ENCODE measurements around the gene SERP2.
"Not testable (repeated sequence)": the region's sequence is repeated elsewhere in the genome, so short reads cannot be mapped to it uniquely, and the experiment has no call there.

The SERP2 gene

DNA sequence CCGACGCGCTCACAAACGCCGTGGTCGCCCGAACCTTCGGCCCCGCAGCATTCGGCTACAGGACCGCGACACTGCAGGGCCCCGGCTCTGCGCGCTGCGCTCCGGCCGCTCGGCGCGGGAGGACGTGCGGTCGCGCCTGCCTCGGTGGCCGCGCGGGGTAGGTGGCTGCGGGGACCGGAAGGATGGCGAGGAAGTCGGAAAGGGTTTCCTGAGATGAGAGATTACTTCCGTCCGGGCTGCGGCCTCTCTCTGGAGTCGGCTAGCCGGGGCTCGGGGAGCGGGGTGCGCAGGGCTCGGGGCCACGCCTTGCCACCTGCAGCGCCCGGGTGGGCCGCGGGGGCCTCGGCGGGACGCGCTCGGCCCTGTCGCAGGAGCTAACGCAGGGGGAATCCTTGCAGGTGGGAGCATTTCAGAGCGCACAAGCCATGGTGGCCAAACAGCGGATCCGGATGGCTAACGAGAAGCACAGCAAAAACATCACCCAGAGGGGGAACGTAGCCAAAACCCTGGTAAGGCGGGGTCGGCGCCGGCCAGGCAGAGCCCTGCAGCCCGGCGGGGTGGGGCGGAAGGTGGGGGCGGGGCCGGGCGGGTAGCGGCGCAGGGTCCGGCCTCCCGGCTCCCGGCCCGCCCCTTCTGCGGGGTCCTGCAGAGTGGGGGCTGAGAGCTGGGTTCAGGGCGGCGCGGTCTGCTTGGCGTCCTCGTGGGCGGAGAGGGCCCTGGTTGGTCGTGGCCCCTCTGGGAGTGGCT, at the start of gene SERP2:
Gene SERP2, plus strand, starts transcription at position 224 of the 747 bp plus-strand sequence. Its CDS starts 202 bp downstream, at position 426.
- DNase-seq, result no peak

- DNase-seq, result no peak
Measured at GRCh38 chr13:44326961-44327360, 46.7 kb upstream of the SERP2 start.

- not testable (repeated sequence) for DNase-seq
Measured at GRCh38 chr13:44329041-44329440, 44.6 kb upstream of the SERP2 start.

DNA sequence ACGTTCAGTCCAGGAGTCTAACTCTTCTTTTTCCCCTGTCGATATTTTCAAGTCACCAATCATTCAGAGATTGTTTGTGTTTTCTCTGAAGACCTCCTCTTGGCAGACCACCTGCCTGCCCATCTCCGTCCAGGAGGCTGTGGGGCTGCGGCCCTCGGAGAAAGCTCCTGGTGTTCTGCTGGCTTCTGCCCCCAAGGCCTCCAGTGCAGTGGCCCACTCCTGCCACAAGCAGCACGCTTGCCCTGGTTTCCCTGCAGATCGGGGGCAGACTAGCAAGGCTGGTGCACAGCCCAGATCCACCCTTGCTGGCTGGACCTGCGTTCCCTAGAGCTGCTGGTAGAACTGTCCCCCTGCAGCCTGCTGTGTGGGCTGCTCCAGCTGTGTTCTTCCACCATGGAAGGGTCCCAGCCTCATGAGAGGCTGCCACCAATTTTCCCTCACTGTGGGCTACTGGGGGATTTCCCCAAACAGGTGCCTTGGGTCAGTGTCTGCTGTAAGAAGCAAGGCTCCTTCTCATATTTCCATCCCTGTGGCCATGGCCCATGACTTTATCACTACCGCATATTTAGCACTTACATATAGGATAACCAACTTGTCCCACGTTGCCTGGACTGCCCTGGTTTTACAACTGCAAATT, 43.6 kb upstream of the SERP2 start:
- no peak for DNase-seq

GRCh38 chr13:44331446-44331845, 42.2 kb upstream of the SERP2 start:
- no peak for DNase-seq

DNA sequence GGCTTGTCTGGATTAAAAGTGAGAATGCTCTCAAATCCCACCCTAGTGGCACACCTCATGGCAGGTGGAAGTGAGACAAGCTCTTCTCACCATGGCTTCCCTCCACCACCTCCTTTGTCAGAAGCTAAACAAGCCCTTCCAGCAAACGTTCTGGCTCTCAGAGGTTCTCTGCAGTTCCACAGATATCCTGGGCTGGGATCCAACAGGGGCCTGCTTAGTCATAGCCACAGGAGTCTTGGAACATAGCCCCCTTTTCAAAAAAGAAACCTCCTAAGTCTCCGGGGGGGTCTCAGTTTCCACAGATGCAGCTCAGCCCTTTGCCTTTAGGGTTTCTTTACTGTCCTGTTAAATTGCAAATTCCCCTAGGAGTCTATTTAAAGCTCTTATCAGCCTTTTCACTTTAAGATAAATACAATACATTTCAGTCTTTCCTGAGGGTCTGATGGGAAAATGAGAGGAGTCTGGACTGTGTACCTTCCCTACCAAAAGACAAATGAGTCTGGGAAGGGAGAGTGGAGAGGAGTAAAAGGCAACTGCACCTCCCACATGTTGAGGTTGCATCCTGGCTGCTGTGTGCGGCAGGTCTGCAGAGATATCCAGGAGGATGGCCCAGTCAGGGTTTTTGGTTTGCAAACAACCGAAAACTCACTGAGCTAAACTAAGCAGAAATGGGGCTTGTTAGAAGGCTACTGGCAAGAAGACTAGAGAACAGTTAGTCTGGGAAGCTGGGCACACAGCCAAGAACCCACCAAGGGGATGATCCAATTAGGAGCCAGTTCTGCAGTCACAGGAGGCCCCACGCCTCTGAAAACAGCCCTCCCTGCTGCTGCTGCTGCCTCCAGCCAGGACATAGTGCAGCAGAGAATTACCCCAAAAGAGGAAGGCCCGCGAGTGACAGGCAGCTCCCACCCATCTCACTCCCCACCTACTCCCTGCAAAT, 41.4 kb upstream of the SERP2 start:
- peak; percentile 88 for DNase-seq

DNA sequence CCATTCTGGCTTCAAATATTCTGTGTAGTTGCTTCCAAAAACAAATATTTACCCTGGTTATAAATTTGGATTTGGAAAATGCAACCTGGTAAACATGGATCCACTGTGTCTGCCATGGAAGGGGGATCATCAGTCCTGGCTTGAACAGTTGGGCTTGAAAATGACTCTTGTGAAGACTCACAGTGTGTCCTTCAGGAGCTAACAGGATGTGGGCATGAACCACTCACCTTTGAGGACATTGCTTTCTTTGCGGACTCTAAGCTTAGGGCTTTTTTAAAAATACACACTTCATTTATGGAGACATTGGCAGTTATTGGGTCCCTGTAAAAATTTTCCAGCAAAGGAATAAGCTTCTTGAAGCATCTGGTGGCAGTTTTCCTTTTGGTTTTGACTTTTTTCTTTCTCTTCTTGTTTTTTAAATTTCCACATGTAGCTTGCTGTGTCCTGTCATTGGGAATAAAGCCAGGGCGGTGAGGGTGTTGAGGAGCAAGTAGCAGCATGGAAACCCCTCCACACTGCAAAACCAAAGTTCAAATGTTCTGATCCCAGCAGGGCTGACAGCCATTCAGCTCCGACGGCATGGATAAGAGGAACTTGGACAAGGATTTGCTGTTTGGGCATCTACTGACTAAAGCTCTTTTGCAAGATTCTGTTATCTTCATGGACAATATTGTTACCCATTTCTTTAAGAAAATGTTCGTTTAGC, 39.5 kb upstream of the SERP2 start:
- DNase-seq, result no peak

GRCh38 chr13:44334751-44335150, 38.9 kb upstream of the SERP2 start:
- no peak for DNase-seq

DNA sequence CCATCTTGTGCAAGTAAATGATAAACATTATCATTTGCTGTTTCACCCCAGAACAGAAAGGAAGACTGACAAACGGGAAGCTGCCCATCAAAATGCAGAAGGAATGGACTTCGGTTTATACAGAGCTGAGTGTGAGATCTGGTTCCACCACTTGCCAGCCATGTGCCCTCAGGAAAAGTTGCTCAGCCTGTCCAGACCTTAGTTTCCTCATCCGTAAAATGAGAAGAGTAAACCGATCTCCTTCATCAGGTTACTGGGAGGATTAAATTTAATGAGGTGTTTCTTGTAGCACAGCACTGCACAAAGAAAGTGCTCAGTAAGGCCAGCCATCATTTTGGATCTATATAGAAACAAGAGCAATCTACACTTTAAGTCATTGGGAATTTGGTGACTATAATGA, 36.7 kb upstream of the SERP2 start:
- no peak for DNase-seq

GRCh38 chr13:44337581-44337980, 36.0 kb upstream of the SERP2 start:
- DNase-seq, result no peak

DNA sequence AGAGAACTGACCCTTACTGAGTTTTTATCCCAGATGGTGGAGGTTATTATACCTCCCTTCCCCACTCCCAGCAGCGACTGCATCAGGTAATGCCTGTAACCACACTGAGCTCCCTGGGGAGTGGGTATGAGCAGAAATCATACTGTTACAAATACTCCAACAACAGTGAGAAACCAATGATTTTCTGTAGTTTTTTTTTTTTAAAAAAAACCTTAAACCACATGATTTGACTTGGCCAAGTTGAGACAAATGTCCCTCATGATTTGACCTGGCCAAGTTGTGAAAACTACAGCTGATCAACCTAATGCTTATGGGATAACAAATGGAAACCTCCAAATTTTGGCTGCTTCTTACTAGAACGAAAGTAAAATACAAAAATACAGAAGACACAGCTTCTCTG, 33.1 kb upstream of the SERP2 start:
- no peak for DNase-seq

- no peak for DNase-seq
Measured at GRCh38 chr13:44342741-44343140, 30.9 kb upstream of the SERP2 start.

GRCh38 chr13:44346534-44346933, 27.1 kb upstream of the SERP2 start:
- no peak for DNase-seq

DNA sequence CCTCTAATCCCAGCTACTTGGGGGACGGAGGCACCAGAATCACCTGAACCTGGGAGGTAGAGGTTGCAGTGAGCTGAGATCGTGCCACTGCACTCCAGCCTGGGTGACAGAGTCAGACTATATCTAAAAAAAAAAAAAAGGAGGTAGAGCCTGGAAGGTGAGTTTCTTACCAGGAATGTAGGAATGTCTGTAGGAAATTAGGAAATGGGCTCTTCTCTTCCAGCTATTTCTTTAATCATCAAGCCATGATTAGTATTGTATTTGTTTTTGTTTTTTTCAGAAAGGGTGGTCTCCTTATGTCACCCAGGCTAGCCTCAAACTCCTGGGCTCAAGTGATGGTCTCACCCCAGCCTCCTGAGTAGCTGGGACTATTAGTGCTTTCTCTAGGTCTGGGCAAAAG, 26.3 kb upstream of the SERP2 start:
- DNase-seq, result no peak

- no peak for DNase-seq
Measured at GRCh38 chr13:44347949-44348348, 25.7 kb upstream of the SERP2 start.

DNA sequence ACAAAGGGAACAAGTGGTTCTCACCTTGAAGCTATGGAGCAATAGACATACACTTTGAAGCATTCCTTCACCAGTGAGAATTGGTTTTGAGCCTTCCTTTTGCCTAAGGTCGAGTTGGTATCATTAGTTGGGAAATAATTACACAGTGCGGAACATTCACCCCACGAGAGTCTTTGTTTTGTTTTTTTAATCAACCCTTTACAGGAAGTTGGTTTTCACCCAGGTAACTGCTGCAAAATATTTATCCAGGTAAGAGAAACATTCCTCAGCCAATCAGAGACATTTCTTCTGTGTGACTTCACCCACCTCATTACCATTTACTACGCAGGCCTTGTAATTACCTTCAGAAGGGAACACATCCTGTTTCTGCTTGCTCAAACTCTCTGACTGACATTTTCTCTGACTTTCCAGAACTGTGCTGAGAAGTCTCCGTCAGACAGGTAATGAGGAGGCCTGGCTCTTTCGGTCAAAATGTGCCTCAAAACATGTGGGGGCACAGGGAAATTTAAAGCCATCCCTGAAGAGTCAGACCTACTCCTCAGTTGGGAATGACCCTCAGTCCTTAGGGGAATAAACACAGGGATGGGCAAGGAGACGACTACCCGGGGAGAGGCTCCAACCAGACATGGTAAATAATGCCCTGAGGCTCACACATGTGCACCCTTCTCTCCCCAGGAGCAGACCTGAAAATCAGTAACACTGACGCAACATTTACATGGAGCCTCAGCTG, 22.7 kb upstream of the SERP2 start:
- DNase-seq, result no peak

DNA sequence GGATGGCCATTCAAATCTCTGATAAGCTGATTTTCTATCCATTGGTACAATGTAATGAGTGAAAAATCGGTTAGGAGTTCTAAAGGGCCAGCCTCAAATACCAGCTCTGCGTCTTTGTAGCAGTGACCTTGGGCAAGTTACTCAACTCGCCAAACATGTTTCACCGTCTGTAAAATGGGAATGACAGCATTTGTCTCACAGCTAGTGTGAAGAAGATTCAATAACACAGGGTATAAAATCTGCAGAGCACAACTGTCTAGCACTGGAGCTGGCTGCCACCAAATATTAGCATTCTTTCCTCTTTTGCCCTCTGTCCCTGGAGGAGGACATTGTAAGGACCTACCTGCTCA, 22.1 kb upstream of the SERP2 start:
- no peak for DNase-seq

- DNase-seq, result no peak
Measured at GRCh38 chr13:44352202-44352601, 21.4 kb upstream of the SERP2 start.

GRCh38 chr13:44352671-44353070, 21.0 kb upstream of the SERP2 start:
- DNase-seq, result no peak

DNA sequence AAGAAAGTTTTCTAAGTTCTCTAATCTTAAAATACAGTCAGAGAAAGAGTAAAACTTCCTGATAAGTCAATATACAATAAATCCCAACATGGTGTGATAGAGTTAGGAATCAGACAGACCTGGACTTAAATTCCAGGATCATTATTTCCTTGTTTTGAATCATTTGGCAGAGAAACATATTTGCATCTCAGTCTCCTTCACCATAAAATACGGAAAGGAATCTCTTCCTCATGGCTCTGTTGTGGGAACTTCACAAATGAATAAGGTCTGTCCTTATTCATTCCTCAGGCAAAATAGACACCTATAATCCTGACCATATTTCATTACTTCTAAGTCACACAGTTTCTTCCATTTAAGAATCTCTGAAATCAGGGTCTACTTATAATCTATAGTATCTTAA, 19.3 kb upstream of the SERP2 start:
- DNase-seq, result no peak

- no peak for DNase-seq
Measured at GRCh38 chr13:44354884-44355283, 18.7 kb upstream of the SERP2 start.

DNA sequence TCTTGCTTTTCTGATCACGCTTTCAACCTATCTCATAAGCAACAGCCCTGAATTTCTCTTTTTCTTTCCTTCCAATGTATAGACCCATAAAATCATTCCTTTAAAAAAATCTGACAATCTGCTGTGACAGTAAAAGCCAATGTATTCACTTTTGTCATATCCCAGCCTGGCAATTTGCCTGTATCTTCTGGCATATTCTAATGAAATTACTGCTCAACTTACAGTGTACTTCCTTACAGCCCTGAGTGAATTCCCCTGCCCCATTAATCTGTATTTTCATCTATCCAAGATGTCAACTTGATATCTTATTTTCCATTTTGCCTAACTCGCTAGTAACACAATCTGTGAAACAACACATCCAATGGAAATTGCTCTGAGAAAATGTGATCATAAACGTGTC, 18.0 kb upstream of the SERP2 start:
- no peak for DNase-seq
